ENCODE data around the gene KCNMB1.

The KCNMB1 gene

DNA sequence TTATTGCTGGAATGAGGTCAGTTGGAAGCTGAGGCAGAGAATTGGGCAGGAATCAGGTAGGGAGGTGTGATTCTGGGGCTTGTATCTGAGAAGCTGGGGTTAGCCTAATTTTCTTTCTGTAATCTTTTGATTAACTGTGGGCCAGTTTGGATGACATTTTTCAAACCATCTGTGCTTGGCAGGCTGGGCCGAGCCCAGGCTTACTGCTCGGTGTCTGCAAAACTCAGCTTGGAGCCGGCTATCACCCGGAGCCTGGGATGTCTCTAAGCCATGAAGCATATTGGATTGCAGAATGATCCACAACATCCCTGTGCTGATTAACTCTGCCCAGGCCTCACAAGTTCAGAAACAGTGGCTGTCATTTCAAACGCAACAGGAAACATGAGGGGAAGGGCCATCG lies 26.5 kb downstream of the KCNMB1 start:
- no peaks in the 10 kb centered on the region for H3K4me1 ChIP-seq (ENCODE audit: insufficient read depth, low read length)

GRCh38 chr5:170362102-170362501 lies 27.1 kb downstream of the KCNMB1 start:
- no peak overlapping the region for H3K4me3 ChIP-seq (ENCODE audit: low read length)
- no peak overlapping the region for H2AFZ ChIP-seq (ENCODE audit: low read depth, low read length)
- no peaks in the 10 kb centered on the region for H3K9me3 ChIP-seq (ENCODE audit: low read length)
- H3K36me3 ChIP-seq (ENCODE audit: insufficient read depth, low read length): no peaks in the 10 kb centered on the region
- no peaks in the 10 kb centered on the region for H3K27me3 ChIP-seq (ENCODE audit: insufficient read depth, low read length)
- H3K4me1 ChIP-seq (ENCODE audit: insufficient read depth, low read length): no peaks in the 10 kb centered on the region

More for the DNA sequence above, 26.5 kb downstream of the KCNMB1 start:
- H3K4me3 ChIP-seq (ENCODE audit: low read length): no peak overlapping the region
- H2AFZ ChIP-seq (ENCODE audit: low read depth, low read length): no peak overlapping the region
- H3K9me3 ChIP-seq (ENCODE audit: low read length): no peaks in the 10 kb centered on the region
- H3K27me3 ChIP-seq (ENCODE audit: insufficient read depth, low read length): no peaks in the 10 kb centered on the region
- no peaks in the 10 kb centered on the region for H3K36me3 ChIP-seq (ENCODE audit: insufficient read depth, low read length)

- H3K9me3 ChIP-seq (ENCODE audit: low read length): no peaks in the 10 kb centered on the region
- no peaks in the 10 kb centered on the region for H3K4me1 ChIP-seq (ENCODE audit: insufficient read depth, low read length)
- no peaks in the 10 kb centered on the region for H3K36me3 ChIP-seq (ENCODE audit: insufficient read depth, low read length)
- no peak overlapping the region for H2AFZ ChIP-seq (ENCODE audit: low read depth, low read length)
- no peaks in the 10 kb centered on the region for H3K27me3 ChIP-seq (ENCODE audit: insufficient read depth, low read length)
- H3K4me3 ChIP-seq (ENCODE audit: low read length): no peak overlapping the region
Observed at GRCh38 chr5:170361616-170362015, 27.6 kb downstream of the KCNMB1 start.

DNA sequence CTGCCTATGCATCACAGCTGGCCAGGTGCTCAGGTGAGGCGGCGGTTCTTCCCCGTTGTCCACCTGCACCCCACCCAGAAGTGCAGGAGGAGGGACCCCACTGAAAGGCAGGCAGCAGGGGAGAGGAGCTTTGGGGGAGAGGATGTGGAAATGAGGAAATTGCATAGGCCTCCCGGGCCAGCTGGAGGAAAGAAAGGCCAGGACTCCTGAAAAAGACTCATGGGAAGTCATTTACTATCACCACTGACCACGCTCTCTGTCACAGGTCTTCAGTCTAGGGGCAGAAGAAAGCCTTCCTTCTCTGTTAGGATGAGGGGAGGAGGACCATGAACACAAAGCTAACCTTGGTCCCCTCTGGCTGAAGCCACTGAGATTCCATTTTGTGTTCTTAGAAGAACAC lies 28.1 kb downstream of the KCNMB1 start:
- Histone ChIP-seq H3K9me3 (ENCODE audit: low read length) (no peaks in the 10 kb centered on the region), H3K36me3 (ENCODE audit: insufficient read depth, low read length) (no peaks in the 10 kb centered on the region)

GRCh38 chr5:170360709-170361108 lies 28.5 kb downstream of the KCNMB1 start:
- no peaks in the 10 kb centered on the region for H3K27me3 ChIP-seq (ENCODE audit: insufficient read depth, low read length)
- no peak overlapping the region for H2AFZ ChIP-seq (ENCODE audit: low read depth, low read length)
- H3K9me3 ChIP-seq (ENCODE audit: low read length): no peaks in the 10 kb centered on the region
- no peaks in the 10 kb centered on the region for H3K4me1 ChIP-seq (ENCODE audit: insufficient read depth, low read length)
- H3K36me3 ChIP-seq (ENCODE audit: insufficient read depth, low read length): no peaks in the 10 kb centered on the region
- H3K4me3 ChIP-seq (ENCODE audit: low read length): no peak overlapping the region

More for the DNA sequence above, 28.1 kb downstream of the KCNMB1 start:
- H2AFZ ChIP-seq (ENCODE audit: low read depth, low read length): no peak overlapping the region
- H3K27me3 ChIP-seq (ENCODE audit: insufficient read depth, low read length): no peaks in the 10 kb centered on the region
- no peaks in the 10 kb centered on the region for H3K4me1 ChIP-seq (ENCODE audit: insufficient read depth, low read length)
- no peak overlapping the region for H3K4me3 ChIP-seq (ENCODE audit: low read length)

DNA sequence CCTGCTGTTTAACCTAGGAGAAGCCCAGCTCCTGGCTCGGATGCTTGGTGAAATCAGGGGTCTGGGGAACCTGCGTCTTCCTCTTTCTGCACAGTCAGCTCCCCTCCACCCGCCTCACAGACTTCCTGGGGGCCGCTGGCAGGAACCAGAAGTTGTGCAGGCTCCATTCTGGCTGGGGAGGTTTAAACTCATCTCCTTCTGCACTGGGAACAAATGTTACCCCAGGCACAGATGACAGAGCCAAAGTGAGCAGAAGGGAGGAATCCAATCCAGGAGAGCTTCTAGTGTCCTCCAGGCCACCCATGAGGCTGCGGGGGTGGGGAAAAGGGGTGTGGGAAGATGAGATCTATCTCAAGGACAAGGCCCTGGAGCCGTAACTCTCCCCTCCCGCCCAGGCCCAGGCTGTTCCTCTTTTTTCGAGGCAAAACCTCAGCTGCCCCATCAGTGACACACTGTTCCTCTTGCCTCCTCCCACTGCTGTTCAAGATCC lies 31.2 kb downstream of the KCNMB1 start:
- no peaks in the 10 kb centered on the region for H3K4me1 ChIP-seq (ENCODE audit: insufficient read depth, low read length)
- no peak overlapping the region for H3K4me3 ChIP-seq (ENCODE audit: low read length)
- no peak overlapping the region for H2AFZ ChIP-seq (ENCODE audit: low read depth, low read length)
- H3K27me3 ChIP-seq (ENCODE audit: insufficient read depth, low read length): peaks cover 2% of the 10 kb centered on the region
- H3K36me3 ChIP-seq (ENCODE audit: insufficient read depth, low read length): no peaks in the 10 kb centered on the region
- no peaks in the 10 kb centered on the region for H3K9me3 ChIP-seq (ENCODE audit: low read length)

GRCh38 chr5:170355601-170356098 lies 33.5 kb downstream of the KCNMB1 start:
- Histone ChIP-seq H3K4me1 (ENCODE audit: insufficient read depth, low read length) (no peaks in the 10 kb centered on the region), H3K27me3 (ENCODE audit: insufficient read depth, low read length) (peaks cover 2% of the 10 kb centered on the region)

GRCh38 chr5:170353961-170354360 lies 35.2 kb downstream of the KCNMB1 start:
- Histone ChIP-seq H2AFZ (ENCODE audit: low read depth, low read length) (no peak overlapping the region), H3K4me1 (ENCODE audit: insufficient read depth, low read length) (no peaks in the 10 kb centered on the region), H3K27me3 (ENCODE audit: insufficient read depth, low read length) (peaks cover 2% of the 10 kb centered on the region), H3K36me3 (ENCODE audit: insufficient read depth, low read length) (no peaks in the 10 kb centered on the region), H3K4me3 (ENCODE audit: low read length) (no peak overlapping the region), H3K9me3 (ENCODE audit: low read length) (no peaks in the 10 kb centered on the region)

More at GRCh38 chr5:170355601-170356098, 33.5 kb downstream of the KCNMB1 start:
- no peak overlapping the region for H2AFZ ChIP-seq (ENCODE audit: low read depth, low read length)
- no peaks in the 10 kb centered on the region for H3K9me3 ChIP-seq (ENCODE audit: low read length)
- no peaks in the 10 kb centered on the region for H3K36me3 ChIP-seq (ENCODE audit: insufficient read depth, low read length)
- no peak overlapping the region for H3K4me3 ChIP-seq (ENCODE audit: low read length)

GRCh38 chr5:170353011-170353761 lies 36.0 kb downstream of the KCNMB1 start:
- H3K4me3 ChIP-seq (ENCODE audit: low read length): no peak overlapping the region
- H3K27me3 ChIP-seq (ENCODE audit: insufficient read depth, low read length): peaks cover 2% of the 10 kb centered on the region
- no peaks in the 10 kb centered on the region for H3K36me3 ChIP-seq (ENCODE audit: insufficient read depth, low read length)
- H2AFZ ChIP-seq (ENCODE audit: low read depth, low read length): no peak overlapping the region
- H3K9me3 ChIP-seq (ENCODE audit: low read length): no peaks in the 10 kb centered on the region
- H3K4me1 ChIP-seq (ENCODE audit: insufficient read depth, low read length): no peaks in the 10 kb centered on the region

DNA sequence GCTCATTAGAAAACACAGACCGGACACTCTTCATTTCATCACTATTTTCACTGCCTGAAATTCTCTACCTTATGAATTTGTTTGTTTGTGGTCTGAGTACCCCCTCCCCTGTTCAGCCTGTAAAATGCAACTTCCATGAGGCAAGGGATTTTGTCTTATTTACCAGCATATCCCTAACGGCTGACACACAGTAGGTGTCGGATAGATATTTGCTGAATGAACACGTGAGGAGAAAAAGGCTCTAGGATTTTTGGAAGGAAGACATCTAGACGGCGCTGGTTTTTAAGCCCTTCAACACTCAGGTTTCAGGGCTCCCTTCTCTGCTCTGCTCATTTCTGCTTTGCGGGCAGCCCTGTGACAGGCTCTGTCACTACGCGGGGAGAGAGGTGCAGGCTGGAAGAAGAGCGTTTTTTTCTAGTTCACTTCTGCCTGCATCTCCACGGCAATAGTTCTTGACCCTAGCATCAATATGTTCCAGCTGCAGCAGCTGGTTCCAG lies 41.0 kb downstream of the KCNMB1 start:
- Histone ChIP-seq H2AFZ (ENCODE audit: low read depth, low read length) (no peak overlapping the region), H3K4me1 (ENCODE audit: insufficient read depth, low read length) (no peaks in the 10 kb centered on the region), H3K9me3 (ENCODE audit: low read length) (no peaks in the 10 kb centered on the region), H3K4me3 (ENCODE audit: low read length) (no peak overlapping the region), H3K36me3 (ENCODE audit: insufficient read depth, low read length) (no peaks in the 10 kb centered on the region), H3K27me3 (ENCODE audit: insufficient read depth, low read length) (no peaks in the 10 kb centered on the region)

GRCh38 chr5:170347022-170347567 lies 42.1 kb downstream of the KCNMB1 start:
- Histone ChIP-seq H3K4me1 (ENCODE audit: insufficient read depth, low read length) (no peaks in the 10 kb centered on the region), H3K27me3 (ENCODE audit: insufficient read depth, low read length) (no peaks in the 10 kb centered on the region), H3K4me3 (ENCODE audit: low read length) (no peak overlapping the region), H2AFZ (ENCODE audit: low read depth, low read length) (no peak overlapping the region), H3K9me3 (ENCODE audit: low read length) (no peaks in the 10 kb centered on the region), H3K36me3 (ENCODE audit: insufficient read depth, low read length) (no peaks in the 10 kb centered on the region)

DNA sequence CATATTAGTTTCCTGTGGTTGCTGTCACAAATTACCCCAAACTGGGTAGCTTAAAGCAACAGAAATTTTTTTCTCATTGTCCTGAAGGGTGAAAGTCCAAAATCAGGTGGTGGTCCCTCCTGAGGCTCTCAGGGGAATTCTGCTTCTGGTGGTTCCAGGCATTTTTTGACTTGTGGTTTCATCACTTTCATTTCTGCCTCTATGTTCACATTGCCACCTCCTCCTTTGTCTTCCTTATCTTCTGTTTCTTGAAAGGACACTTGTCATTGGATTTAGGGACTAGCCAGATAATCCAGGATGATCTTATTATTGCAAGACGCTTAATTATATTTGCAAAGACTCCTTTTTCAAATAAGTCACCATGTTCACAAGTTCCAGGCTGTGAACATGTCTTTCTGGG lies 43.2 kb downstream of the KCNMB1 start:
- H3K27me3 ChIP-seq (ENCODE audit: insufficient read depth, low read length): no peaks in the 10 kb centered on the region
- no peak overlapping the region for H2AFZ ChIP-seq (ENCODE audit: low read depth, low read length)

DNA sequence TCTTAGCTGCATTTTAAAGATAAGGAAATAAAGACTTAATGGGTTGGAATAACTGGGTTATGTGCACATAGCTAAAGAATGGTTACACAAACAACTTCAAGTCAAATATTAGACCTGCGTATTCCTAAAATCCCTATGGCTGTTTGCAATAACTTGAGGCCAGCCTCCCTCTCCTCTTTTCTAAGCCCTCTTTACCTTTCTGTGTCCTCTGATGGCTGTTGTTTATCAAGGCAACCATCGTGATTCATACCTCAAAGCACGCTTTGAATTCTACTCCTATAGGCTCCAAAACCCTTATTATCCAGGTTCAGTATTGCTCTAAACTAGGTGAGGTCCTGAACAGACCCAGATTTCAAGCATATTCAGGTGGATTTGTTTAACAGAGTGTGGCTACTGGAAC lies 46.0 kb downstream of the KCNMB1 start:
- no peaks in the 10 kb centered on the region for H3K27me3 ChIP-seq (ENCODE audit: insufficient read depth, low read length)
- no peak overlapping the region for H2AFZ ChIP-seq (ENCODE audit: low read depth, low read length)
- no peaks in the 10 kb centered on the region for H3K9me3 ChIP-seq (ENCODE audit: low read length)
- no peaks in the 10 kb centered on the region for H3K36me3 ChIP-seq (ENCODE audit: insufficient read depth, low read length)
- H3K4me1 ChIP-seq (ENCODE audit: insufficient read depth, low read length): no peaks in the 10 kb centered on the region
- H3K4me3 ChIP-seq (ENCODE audit: low read length): no peak overlapping the region

More for the DNA sequence above, 43.2 kb downstream of the KCNMB1 start:
- H3K36me3 ChIP-seq (ENCODE audit: insufficient read depth, low read length): no peaks in the 10 kb centered on the region
- no peak overlapping the region for H3K4me3 ChIP-seq (ENCODE audit: low read length)
- no peaks in the 10 kb centered on the region for H3K4me1 ChIP-seq (ENCODE audit: insufficient read depth, low read length)
- no peaks in the 10 kb centered on the region for H3K9me3 ChIP-seq (ENCODE audit: low read length)
